Epithelial cell of proximal tubule (primary cell): ENCODE measurements around the gene SH2D1B. TPM values are rescaled to one million over a fixed set of nuclear protein-coding genes. Genes with fewer than 3 reads are reported as not detected.

Source experiments
- DNase-seq: peaks from one replicate; pipeline ENCODE4 v3.0.0-alpha.2; 2011; ENCODE audit warnings: low read depth
- H3K4me3 ChIP-seq: 2 replicates; pipeline ENCODE4 v1.5.1; 2011; ENCODE audit warnings: low read depth, mild to moderate bottlenecking, low read length
- total RNA-seq: library from RNA; depleted of rRNA; stranded (reverse); fragments of >200 nt; gene quantifications from 2 replicates; pipeline ENCODE4 v1.2.3, GENCODE V29; 2015
- TF ChIP-seq, protein P1 (sequence below): conservative IDR thresholded peaks from 2 replicates; pipeline ENCODE4 v1.5.1; 2012; ENCODE audit warnings: low read depth, mild to moderate bottlenecking, low read length

SH2D1B gene
- total RNA-seq, 1 donor from 2014 or later = 0.23 TPM

DNA sequence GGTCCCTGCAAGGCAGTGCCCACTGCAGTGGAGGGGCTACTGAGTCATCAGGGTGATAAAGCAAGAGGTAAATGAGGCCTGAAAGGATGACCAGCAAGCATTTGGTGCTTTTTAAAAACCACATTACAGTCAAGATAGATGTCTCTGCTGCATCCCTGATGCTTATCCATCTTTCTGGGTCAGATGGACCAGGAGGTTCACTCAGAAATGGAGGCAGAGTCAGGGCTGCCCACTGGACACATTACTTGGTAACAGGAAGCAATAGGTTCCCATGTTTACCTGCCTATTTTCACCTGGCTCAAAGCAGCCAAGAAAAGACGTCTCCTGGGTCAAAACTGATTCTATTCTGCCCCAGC is 38.9 kb downstream of the SH2D1B start:
- TF ChIP-seq, protein P1, sequence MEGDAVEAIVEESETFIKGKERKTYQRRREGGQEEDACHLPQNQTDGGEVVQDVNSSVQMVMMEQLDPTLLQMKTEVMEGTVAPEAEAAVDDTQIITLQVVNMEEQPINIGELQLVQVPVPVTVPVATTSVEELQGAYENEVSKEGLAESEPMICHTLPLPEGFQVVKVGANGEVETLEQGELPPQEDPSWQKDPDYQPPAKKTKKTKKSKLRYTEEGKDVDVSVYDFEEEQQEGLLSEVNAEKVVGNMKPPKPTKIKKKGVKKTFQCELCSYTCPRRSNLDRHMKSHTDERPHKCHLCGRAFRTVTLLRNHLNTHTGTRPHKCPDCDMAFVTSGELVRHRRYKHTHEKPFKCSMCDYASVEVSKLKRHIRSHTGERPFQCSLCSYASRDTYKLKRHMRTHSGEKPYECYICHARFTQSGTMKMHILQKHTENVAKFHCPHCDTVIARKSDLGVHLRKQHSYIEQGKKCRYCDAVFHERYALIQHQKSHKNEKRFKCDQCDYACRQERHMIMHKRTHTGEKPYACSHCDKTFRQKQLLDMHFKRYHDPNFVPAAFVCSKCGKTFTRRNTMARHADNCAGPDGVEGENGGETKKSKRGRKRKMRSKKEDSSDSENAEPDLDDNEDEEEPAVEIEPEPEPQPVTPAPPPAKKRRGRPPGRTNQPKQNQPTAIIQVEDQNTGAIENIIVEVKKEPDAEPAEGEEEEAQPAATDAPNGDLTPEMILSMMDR = no peak
- DNase-seq = no peak
- H3K4me3 ChIP-seq = no peak overlapping the region

DNA sequence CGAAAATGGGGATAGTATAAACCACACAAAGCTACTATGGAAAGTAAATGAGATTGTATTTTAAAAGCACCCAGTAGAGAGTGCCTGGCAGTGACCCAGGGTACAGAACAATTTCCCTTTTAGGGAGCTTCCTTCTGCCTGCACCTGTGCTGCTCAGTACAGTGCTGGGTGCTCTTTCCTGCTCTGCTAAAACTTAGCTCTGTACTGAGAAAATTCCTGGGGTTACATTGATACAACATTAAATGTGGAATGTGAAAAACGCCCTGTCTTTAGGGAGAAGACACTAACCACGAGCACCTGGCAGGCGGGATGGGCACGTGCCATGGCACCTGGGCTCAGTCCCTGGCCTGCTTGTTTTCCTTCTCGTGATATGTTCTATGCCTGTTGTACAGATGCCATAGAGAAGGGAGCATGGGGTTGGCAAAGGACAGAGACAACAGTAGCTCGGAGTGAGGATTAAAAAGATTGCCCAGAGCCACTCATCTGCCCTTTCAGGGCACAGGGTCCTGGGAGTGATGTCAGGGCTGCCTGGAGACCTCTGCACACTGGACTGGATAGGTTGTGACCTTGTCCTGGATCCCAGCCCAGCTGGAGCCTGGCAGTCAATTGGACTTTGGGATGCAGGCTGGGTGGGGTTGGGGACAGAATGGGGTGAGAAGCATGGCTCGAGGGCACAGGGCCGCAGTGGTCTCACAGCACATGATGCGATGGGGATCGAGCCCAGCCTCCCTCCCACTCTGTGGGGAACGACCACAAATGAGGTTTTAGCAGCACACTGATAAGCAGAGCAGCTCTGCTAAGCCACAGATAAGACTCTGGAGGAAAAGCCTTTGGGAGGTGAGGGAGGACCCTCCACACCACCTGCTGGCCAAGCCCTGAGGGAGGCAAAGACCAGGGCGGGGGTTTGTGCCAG is 39.5 kb downstream of the SH2D1B start:
- DNase-seq = no peak
- no peak overlapping the region for H3K4me3 ChIP-seq
- TF ChIP-seq, protein P1 = no peak

DNA sequence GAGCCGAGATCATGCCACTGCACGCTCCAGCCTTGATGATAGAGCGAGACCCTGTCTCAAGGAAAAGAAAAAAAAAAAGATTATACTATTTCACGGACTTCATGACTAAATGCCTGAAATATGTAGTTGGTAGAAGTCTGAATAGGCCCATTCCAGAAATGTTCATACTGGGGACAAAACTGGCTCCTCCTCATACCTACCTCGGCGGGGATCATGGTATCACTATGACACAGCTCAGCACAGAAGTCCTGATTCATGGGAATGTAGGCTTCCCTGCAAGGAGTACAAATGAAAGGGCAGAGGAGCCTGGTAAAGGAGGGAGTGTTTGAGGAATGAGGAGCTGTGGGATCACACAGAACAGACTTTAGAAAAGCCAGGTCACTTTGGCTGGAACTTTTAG is 40.3 kb downstream of the SH2D1B start:
- no peak for DNase-seq
- TF ChIP-seq, protein P1 = no peak
- no peak overlapping the region for H3K4me3 ChIP-seq

DNA sequence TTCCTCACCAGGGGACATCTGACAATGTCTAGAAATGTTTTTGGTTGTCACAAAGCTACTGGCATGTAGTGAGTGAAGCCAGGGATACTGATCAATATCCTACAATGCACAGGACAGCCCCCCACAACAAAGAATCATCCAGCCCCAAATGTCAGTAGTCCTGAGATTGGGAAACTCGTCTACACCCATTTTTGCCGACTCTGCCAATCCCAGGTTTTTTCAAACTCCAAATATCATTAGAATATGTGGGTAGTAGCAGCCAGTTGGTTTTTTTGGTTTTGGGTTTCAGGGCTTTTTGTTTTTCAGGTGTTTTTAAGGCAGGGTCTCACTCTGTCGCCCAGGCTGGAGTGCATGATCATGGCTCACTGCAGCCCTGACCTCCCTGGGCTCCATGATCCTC is 41.2 kb downstream of the SH2D1B start:
- TF ChIP-seq, protein P1 = no peak
- no peak overlapping the region for H3K4me3 ChIP-seq
- DNase-seq = no peak

DNA sequence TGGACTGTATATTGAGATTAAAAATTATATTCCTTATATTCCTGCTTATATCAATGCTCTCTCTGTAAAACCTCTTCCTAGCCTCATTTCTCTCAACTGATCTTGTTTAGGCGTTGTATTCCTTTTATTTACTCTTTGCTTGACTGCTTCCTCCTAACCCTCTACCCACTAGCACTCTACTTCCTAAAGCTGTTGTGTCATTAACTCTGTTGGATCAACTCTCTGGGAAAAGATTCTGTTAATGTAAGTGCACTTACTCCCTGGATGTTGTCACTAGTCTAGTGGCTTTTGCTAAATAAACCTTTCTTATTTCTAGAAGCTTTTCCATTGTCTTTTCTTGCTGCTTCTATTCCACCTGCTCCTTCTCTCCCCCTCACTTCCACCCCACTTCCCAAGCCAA is 41.8 kb downstream of the SH2D1B start:
- DNase-seq = no peak
- H3K4me3 ChIP-seq = no peak overlapping the region
- TF ChIP-seq, protein P1 = no peak

DNA sequence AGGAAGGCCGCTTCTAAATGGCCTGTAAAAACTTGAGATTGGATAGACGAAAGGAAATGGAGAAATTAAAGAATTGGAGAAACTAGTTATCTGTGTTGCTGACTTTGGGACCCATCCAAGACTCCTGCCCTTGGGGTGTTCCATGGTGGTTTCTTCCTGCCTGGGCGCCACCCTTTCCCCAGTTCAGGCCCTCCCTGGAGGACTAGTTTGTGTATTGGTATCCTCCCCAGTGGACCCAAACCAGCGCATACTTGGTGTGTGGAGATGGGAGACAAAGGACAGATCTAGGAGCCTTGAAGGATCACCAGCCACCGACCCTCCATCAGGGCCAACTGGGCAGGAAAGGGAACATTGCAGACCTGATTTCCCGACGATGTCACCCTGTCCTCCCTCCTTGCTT is 42.4 kb downstream of the SH2D1B start:
- H3K4me3 ChIP-seq = no peak overlapping the region
- no peak for DNase-seq
- TF ChIP-seq, protein P1 = no peak

DNA sequence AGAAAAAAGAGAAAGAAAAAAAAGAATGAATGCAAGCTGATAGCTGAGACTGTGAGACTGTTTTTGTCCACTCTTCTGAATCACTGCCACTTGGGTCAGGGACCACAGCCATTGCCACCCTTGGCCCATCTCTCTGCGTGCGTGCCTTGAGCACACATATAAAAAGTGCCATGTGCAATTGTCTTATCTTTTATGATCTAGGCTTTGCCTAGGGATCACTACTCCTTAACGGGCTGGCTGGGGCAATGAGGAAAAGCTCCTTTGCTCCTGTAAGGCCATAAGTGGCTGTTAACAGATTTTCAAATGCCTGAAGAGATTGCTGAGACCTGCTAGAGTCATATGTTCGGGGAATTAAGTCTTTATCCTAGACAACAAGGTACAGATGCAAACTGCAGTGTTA is 43.5 kb downstream of the SH2D1B start:
- no peak overlapping the region for H3K4me3 ChIP-seq
- no peak for DNase-seq
- TF ChIP-seq, protein P1 = no peak
